ENCODE measurements around the gene MEMO1.
"Not testable (repeated sequence)": the region's sequence is repeated elsewhere in the genome, so short reads cannot be mapped to it uniquely, and the experiment has no call there.

The MEMO1 gene

DNA sequence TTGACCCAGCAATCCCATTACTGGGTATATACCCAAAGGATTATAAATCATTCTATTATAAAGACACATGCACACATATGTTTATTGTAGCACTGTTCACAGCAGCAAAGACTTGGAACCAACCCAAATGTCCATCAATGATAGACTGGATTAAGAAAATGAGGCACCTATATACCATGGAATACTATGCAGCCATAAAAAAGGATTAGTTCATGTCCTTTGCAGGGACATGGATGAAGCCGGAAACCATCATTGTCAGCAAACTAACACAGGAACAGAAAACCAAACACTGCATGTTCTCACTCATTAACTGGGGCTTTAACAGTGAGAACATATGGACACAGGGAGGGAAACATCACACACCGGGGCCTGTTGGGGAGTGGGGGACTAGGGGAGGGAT lies 110.7 kb downstream of the MEMO1 start:
- DNase-seq, result not testable (repeated sequence)

DNA sequence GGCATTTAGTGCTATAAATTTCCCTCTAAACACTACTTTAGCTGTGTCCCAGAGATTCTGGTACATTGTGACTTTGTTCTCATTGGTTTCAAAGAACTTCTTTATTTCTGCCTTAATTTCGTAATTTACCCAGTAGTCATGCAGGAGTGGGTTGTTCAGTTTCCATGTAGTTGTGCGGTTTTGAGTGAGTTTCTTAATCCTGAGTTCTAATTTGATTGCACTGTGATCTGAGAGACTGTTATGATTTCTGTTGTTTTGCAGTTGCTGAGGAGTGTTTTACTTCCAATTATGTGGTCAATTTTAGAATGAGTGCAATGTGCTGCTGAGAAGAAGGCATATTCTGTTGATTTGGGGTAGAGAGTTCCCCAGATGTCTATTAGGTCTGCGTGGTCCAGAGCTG lies 112.5 kb downstream of the MEMO1 start:
- DNase-seq, result not testable (repeated sequence)

DNA sequence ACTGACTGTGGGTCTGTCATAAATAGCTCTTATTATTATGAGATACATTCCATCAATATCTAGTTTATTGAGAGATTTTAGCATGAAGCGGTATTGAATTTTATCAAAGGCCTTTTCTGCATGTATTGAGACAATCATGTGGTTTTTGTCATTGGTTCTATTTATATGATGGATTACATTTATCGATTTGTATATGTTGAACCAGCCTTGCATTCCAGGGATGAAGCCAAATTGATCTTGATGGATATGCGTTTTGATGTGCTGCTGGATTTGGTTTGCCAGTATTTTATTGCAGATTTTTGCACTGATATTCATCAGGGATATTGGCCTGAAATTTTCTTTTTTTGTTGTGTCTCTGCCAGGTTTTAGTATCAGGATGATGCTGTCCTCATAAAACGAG lies 113.5 kb downstream of the MEMO1 start:
- not testable (repeated sequence) for DNase-seq

DNA sequence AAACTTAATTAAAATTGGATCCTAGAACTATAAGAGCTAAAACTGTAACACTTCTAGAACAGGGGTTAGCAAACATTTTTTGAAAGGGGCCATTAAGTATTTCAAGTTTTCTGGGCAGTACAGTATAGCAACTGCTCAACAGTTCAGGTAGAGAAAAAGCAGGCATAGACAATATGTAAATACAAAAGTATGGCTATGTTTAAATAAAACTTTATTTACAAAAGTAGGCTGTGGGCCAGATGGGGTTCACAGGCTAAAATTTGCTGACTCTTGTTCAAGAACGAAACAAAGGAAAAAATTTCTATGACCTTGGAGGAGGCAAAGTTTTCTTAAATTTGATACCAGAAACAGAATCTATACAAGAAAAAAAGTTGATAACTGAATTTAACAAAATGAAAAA lies 114.5 kb downstream of the MEMO1 start:
- no peak for DNase-seq

DNA sequence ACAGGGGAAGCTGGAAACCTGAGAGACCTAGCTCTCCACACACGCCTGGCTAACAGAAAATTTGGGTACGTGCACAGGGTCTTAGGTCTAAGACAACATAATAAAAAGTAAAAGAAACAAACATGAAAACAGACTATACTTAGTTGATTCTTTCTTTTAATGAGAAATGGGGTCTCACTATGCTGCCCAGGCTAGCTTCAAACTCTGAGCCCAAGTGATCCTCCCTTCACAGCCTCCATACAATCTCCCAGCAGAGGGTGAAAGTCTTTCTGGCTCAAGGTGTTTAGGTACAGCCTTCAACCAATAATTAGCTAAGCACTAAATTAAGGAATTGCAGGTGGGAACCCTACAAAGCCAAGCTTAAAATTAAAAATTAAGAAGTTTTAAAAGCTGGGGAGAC lies 116.2 kb downstream of the MEMO1 start:
- no peak for DNase-seq

DNA sequence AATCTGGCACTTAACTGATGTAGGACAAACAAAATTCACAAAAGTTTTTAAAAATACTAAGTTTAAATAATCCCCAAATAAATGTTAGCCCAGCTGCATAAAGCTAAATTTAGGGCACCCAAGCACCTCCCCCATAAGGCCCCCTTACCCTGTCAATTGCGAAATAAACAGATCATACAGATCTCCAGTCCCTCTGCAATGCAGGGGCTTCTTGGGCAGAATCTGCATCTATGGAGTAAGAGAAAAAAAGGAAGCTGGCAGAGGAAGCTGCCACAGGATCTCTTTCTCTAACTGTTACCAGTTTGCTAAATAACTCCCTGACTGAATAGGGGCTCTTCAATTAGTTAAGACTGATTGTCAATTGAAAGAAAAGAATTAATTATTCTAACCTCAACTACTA lies 117.7 kb downstream of the MEMO1 start:
- DNase-seq, result peak; percentile 1

DNA sequence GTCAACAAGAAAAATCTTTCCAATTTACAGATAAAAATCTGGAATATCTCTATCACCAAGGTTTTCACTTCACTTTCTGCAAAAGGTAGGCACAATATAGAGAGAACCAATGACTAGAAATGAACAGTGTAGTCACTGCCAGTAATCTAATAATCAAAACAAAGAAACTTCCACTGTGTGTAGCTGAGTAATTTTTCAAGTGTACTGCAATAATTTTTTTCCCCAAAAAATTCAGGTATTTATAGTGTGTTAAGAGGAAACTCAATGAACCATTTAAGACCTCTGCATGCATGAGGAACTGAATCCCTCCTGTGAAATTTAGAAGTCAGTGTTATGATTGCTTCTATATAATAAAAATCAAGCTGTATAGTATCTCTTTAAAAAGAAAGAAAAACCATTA lies 121.8 kb downstream of the MEMO1 start:
- no peak for DNase-seq

DNA sequence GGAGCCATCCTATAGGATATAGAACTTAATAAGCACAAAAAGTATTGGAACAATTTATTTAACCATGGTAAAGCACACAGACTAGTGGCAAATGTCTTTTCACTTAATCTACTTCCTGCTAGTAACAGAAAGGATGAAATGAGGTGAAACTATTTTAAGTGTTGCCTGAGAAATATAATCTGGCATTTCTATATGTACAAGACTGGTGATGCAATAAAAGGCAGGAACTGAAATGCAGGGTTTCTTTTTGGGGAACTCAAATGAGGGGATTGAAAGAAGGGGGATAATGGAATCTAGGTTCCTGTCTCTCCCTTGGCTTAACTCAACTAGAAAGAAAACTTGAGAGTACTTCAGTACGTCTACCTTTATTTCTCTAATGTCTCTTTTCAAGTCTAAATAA lies 122.3 kb downstream of the MEMO1 start:
- DNase-seq, result no peak

DNA sequence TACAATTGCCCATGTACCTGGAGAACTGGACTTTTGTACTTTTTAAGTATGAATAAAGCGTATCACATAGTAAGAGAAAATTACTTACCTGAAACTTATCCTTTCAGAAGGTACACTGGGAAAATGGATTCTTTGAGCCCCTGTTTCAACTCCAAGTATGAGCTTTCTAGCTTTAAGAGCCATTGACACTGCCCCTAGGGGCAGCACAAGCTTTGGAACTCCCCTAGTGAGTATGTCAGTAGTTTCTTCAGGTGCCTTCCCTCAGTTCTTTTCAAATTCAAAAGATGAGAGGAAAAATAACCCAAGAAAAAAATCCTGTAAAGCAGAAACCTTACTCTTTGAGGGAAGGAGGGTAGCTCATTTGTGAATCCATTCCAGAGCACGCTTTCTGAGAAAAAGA lies 124.1 kb downstream of the MEMO1 start:
- DNase-seq, result no peak

DNA sequence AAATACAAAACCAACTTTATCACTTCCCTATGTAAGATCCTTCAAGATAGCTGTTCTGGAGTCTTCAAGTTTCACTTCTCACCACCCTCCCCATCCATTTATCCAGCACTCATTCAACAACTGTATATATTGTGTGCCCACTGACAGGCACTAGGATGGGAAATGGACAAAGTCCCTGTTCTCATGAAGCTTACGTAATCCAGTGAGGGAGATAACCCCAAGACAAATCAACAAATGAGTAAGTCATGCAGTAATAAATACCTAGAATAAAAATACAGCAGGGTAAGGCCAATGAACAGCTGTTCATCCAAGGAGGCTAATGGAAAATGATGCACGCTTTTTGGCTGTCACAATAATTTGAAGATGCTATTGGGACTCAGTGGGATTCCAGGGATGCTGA lies 133.8 kb downstream of the MEMO1 start:
- no peak for DNase-seq

DNA sequence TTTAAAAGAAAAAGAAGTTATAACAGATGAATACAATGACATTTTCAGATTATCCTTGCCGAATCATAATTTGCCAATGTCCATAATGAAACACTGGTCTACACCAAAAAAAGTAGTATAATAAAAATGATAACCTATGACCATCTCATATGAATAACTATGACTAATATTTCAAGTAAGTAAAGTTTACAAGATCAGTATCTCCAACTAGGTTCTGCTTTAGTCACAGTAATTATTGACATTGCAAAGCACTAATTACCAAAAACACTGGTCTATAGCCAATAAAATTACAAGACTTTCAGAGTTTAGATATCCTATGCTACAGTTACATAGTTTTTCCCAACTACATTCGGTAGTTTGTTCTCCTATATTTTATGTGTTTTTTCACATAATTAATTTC lies 136.7 kb downstream of the MEMO1 start:
- DNase-seq, result no peak

DNA sequence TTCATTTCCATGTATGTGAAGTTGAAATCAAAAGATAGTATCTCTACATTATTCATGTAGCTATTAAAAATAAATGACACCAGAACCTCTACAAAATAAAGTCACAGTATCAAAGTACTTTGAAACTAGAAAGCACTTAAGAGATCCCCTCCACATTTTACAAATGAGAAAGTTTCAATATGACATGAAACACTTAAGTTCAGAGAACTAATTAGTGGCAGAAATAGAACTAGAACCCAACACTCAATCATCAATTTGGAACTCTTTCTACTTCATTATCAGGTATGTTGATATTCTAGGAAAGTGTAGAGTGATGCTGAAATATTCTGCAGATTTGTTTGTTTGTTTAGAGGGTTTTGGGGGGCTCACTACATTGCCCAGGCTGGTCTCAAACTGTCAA lies 145.6 kb downstream of the MEMO1 start:
- no peak for DNase-seq

DNA sequence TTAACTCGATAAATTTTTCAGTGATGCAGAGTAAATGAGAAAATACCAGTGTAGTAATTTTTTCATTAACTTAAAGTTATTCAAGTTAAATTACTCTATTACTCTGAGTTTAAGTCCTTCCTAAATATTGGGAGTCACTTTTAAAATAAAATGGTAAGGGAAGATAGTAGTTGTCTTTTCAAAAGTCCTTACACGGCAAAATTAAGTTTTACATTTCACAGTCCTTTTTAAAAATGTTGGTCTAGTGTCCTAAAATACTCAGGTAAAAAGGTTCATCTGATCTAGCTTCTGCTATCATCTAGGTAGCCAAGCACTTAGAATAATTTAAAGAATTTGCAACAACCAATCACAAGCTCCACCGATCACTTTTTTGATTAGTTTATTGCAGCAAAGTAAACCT lies 146.9 kb downstream of the MEMO1 start:
- no peak for DNase-seq

DNA sequence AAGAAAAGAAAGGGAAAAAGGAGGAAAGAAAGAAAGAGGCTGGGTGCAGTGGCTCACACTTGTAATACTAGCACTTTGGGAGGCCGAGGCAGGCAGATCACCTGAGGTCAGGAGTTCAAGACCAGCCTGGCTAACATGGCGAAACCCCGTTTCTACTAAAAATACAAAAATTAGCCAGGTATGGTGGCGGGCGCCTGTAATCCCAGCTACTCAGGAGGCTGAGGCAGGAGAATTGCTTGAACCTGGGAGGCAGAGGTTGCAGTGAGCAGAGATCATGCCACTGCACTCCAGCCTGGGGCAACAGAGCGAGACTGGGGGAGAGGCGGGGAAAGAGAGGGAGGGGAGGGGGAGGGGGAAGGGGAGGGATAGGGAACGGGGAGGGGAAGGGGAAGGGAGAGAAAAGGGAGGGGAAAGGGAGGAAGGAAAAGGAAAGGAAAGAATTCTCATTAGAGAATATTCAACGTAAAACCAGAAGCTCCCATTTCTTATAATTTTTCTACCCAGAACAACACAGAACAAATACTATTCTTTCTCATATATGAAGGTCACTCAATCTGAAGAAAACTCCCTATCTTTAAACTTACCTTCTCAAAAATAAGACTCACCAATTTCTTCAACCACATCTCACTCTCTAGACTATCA lies 147.7 kb downstream of the MEMO1 start:
- not testable (repeated sequence) for DNase-seq

DNA sequence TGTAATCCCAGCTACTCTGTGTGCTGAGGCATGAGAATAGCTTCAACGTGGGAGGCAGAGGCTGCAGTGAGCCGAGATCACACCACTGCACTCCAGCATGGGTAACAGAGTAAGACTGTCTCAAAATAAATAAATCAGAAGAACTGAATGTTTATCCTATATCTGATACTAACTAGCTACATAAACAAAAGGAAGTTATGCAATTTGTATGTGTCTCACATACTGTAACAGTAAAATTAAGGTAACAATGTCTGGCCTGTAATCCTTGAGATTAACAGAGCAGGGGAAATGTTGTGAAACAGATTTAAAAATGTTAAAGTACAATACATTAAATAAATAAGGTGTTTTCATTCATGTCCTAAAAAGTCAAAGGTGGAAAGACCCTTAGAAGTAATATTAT lies 150.8 kb downstream of the MEMO1 start:
- DNase-seq, result no peak

DNA sequence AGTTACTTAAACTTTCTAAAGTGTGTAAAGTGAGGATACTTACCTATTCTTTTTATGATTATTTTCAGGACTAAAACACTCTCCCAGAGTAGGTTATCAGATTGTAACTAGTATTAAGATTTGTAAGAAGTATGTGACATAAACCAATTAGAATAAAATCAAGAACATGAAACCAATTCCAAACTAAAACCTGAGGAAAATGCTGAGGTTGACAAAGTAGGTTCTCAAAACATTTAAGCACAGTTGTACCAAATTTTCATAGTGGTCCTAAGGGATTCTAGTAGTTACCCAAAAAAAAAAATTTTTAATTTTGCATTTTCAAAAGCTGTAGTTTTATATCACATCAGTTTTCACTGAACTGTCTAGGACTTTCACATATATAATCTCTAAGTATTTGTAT lies 157.3 kb downstream of the MEMO1 start:
- no peak for DNase-seq

DNA sequence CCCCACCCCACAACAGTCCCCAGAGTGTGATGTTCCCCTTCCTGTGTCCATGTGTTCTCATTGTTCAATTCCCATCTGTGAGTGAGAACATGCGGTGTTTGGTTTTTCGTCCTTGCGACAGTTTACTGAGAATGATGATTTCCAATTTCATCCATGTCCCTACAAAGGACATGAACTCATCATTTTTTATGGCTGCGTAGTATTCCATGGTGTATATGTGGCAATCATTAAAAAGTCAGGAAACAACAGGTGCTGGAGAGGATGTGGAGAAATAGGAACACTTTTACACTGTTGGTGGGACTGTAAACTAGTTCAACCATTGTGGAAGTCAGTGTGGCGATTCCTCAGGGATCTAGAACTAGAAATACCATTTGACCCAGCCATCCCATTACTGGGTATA lies 168.7 kb downstream of the MEMO1 start:
- DNase-seq, result not testable (repeated sequence)

DNA sequence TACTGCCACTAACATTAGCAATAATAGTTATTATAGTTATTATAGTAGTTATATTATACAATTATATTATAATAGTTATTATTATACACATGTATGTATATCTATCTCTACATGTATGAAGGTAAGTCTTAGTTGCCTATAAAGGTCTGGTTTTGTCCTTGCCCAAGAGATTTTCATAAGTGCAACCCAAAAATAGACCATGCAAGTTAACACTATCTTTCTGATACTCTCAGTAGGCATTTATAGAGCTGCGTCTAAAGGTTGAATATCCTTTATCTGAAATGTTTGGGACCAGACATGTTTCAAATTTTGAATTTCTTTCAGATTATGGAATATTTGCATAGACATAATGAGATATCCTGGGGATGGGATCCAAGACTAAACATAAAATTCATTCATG lies 175.4 kb downstream of the MEMO1 start:
- DNase-seq, result no peak

DNA sequence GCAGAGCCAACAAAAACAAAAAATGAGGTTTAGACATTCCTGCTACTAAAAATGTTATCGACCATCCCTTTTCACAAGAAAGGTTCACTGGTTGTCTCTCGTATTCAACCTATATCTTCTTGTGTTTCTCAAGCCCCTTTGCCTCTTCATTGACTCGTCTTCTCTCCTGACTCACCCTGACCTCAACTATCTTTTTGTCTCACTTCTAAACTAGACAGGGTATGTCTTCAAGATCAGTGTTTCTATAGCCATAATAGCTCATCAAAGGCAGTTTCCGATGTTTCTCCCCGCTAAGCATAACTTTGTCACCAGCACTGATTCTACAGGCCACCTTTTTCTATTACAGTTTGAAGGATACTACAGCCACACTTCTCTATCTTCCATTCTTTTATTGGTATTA lies 178.4 kb downstream of the MEMO1 start:
- DNase-seq, result no peak

DNA sequence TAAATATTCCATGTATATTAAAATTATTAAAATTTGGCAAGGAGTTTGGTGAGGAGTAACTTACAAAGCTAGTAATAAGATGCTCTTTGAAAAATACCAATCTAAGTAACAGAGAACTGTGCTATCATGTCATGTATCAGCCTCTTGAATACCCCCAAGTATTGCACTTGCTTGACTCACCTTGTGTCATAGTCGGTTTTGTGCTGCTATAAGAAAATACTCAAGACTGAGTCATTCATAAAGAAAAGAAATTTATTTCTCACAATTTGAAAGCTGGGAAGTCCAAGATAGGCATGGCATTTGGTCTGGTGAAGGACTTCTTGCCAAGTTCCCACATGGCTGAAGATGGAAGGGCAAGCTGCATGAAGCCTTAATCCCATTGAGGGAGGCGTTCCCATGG lies 179.2 kb downstream of the MEMO1 start:
- no peak for DNase-seq

DNA sequence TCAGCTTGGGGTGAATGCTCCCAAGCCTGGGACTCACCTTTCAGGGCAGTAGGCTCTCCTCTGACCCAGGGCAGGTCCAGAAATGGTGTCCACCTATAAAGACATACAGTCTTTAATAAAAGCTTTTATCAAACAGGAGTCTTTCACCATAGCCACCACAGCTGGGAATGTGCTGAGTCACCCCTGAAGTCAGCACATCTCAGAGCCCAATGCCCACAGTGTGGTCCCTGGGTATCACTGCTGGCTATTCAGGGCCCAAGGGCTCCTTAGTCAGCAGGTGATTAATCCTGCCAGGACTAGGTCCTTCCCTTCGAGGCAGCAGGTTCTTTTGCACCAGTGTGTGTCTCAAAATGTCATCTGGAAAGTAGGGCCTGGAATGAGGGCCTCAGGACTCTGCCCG lies 181.9 kb downstream of the MEMO1 start:
- no peak for DNase-seq

DNA sequence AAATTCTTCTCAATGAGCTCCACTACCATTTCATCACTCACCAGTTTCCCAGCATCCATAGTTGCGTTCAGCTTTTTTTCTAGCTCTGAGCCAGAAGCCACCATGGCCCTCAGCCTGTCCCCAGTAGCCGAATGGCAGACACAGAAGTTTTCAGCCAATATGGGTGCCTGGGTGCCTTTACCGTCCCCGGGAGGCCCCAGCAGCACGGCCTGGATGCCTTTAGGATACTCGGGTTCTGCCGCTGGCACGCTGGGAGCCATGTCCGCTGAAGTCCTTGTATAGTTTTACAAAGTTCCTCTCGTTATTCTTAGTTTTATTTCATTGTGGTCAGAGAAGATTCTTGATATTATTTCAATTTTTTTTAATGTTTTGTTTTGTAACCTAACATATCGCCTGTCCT lies 187.2 kb downstream of the MEMO1 start:
- no peak for DNase-seq

DNA sequence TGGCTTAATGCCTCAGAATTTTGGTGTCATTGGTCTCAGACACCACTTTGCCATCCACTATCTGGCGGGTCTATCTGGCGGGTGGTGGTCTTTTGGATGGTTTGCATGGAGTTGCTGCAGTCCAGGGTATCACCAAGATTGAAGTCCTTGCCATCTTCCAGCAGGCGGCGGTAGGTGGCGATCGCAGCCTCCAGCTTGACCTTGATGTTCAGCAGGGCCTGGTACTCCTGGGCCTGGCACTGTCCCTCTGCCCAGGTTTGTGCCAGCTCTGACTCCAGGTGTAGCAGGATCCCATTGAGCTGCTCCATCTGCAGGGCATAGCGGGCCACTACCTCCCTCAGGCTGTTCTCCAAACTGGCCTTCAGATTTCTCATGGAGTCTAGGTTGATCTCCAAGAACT lies 188.2 kb downstream of the MEMO1 start:
- no peak for DNase-seq
